Measurements from ENCODE around the gene TPK1.

DNA sequence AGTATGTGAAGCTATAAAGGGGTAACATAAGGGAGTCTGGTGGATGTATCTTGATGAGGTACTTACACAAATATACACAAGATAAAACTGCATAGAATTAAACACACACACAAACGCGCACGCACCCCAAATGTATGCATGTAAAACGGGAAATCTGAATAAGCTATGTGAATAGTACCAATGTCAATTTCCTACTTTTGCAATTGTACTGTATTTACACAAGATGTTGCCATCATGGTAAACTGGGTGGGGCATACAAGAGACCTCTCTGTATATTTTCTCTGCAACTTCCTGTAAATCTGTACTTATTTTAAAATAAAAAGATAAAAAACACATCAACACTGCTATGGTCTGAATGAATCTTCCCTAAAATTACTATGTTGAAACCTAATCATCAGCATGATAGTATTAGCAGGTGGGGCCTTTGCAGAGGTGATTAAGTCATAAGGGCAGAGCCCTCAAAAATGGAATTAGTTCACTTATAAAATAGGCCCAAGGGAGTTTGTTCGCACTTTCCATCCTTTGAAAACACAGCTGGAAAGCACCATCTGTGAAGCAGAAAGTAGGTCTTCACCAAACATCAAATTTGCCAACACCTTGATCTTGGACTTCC, 30.1 kb downstream of the TPK1 start:
- TF ChIP-seq, protein P1, sequence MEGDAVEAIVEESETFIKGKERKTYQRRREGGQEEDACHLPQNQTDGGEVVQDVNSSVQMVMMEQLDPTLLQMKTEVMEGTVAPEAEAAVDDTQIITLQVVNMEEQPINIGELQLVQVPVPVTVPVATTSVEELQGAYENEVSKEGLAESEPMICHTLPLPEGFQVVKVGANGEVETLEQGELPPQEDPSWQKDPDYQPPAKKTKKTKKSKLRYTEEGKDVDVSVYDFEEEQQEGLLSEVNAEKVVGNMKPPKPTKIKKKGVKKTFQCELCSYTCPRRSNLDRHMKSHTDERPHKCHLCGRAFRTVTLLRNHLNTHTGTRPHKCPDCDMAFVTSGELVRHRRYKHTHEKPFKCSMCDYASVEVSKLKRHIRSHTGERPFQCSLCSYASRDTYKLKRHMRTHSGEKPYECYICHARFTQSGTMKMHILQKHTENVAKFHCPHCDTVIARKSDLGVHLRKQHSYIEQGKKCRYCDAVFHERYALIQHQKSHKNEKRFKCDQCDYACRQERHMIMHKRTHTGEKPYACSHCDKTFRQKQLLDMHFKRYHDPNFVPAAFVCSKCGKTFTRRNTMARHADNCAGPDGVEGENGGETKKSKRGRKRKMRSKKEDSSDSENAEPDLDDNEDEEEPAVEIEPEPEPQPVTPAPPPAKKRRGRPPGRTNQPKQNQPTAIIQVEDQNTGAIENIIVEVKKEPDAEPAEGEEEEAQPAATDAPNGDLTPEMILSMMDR (IDR thresholded peaks at IDR 0.05) = no peak
- TF ChIP-seq POLR2A (IDR thresholded peaks at IDR 0.05) = no peak

Measured in Peyer's patch (tissue), 4 donors.